Endometrial microvascular endothelial cells (primary cell): ENCODE measurements around the gene RIMBP2. TPM values are rescaled to one million over a fixed set of nuclear protein-coding genes. Genes with fewer than 3 reads are reported as not detected.

Source experiments
- in situ Hi-C: cut with HindIII; loops from 2 replicates; pipeline ENCODE4 v1.10.0; 2017; ENCODE audit warnings: low sequenced_read_pairs, low pct_unique_long_range_greater_than_20kb; ENCODE audit errors: inconsistent ontology term
- total RNA-seq: library from RNA; depleted of rRNA; stranded (reverse); fragments of >200 nt; gene quantifications from one replicate; pipeline ENCODE4 v1.2.3, GENCODE V29; 2015; ENCODE audit errors: inconsistent ontology term

Gene RIMBP2
- total RNA-seq, 1 donor from 2014 or later: not detected

GRCh38 chr12:130435331-130435730 is 280.8 kb downstream of the RIMBP2 start:
- in situ Hi-C loops: no loop called here

GRCh38 chr12:130434560-130434959 is 281.5 kb downstream of the RIMBP2 start:
- in situ Hi-C loops: no loop called here

GRCh38 chr12:130433834-130434233 is 282.3 kb downstream of the RIMBP2 start:
- in situ Hi-C loops: no loop called here

GRCh38 chr12:130433411-130433810 is 282.7 kb downstream of the RIMBP2 start:
- in situ Hi-C loops: no loop called here

GRCh38 chr12:130431176-130431575 is 284.9 kb downstream of the RIMBP2 start:
- in situ Hi-C loops: no loop called here

GRCh38 chr12:130429656-130430505 is 286.2 kb downstream of the RIMBP2 start:
- in situ Hi-C loops: no loop called here

GRCh38 chr12:130428116-130428515 is 288.0 kb downstream of the RIMBP2 start:
- in situ Hi-C loops: no loop called here

- in situ Hi-C loops: no loop called here
Observed at GRCh38 chr12:130427381-130427887, 288.7 kb downstream of the RIMBP2 start.

GRCh38 chr12:130425698-130426245 is 290.3 kb downstream of the RIMBP2 start:
- in situ Hi-C loops: no loop called here

- in situ Hi-C loops: no loop called here
Observed at GRCh38 chr12:130424858-130425697, 291.0 kb downstream of the RIMBP2 start.

- in situ Hi-C loops: no loop called here
Observed at GRCh38 chr12:130423991-130424857, 291.9 kb downstream of the RIMBP2 start.

- in situ Hi-C loops: no loop called here
Observed at GRCh38 chr12:130423136-130423535, 293.0 kb downstream of the RIMBP2 start.

- in situ Hi-C loops: no loop called here
Observed at GRCh38 chr12:130422676-130423075, 293.4 kb downstream of the RIMBP2 start.

GRCh38 chr12:130421896-130422295 is 294.2 kb downstream of the RIMBP2 start:
- in situ Hi-C loops: no loop called here

GRCh38 chr12:130420071-130420470 is 296.0 kb downstream of the RIMBP2 start:
- in situ Hi-C loops: no loop called here

GRCh38 chr12:130419116-130419515 is 297.0 kb downstream of the RIMBP2 start:
- in situ Hi-C loops: no loop called here

GRCh38 chr12:130418251-130418650 is 297.8 kb downstream of the RIMBP2 start:
- in situ Hi-C loops: no loop called here

- in situ Hi-C loops: no loop called here
Observed at GRCh38 chr12:130414381-130414780, 301.7 kb downstream of the RIMBP2 start.

GRCh38 chr12:130413909-130414308 is 302.2 kb downstream of the RIMBP2 start:
- in situ Hi-C loops: no loop called here
